Trophoblast cell (in vitro differentiated cells and primary cell): ENCODE data around the gene HECW1.

Experiments
- DNase-seq, 2 donors: peaks; one replicate each; pipeline ENCODE4 v3.0.0-alpha.2; 2016
- H2AFZ ChIP-seq: 2 replicates; pipeline ENCODE4 v1.6.1; 2013; ENCODE audit warnings: low read length, moderate library complexity, mild to moderate bottlenecking; ENCODE audit not compliant: insufficient read depth, poor library complexity
- H2AK5ac ChIP-seq: 2 replicates; pipeline ENCODE4 v1.6.1; 2013; ENCODE audit warnings: mild to moderate bottlenecking, low read length
- H2BK120ac ChIP-seq: 2 replicates; pipeline ENCODE4 v1.6.1; 2013; ENCODE audit warnings: low read length, mild to moderate bottlenecking, moderate library complexity; ENCODE audit not compliant: insufficient read depth, poor library complexity
- H2BK12ac ChIP-seq: 2 replicates; pipeline ENCODE4 v1.6.1; 2013; ENCODE audit warnings: mild to moderate bottlenecking, low read length, moderate library complexity
- H2BK5ac ChIP-seq: 2 replicates; pipeline ENCODE4 v1.6.1; 2013; ENCODE audit warnings: low read length, low read depth, moderate library complexity, mild to moderate bottlenecking; ENCODE audit not compliant: poor library complexity
- H3K14ac ChIP-seq: 2 replicates; pipeline ENCODE4 v1.6.1; 2013; ENCODE audit warnings: mild to moderate bottlenecking, low read length
- H3K18ac ChIP-seq: 2 replicates; pipeline ENCODE4 v1.6.1; 2013; ENCODE audit warnings: mild to moderate bottlenecking, low read length
- H3K23ac ChIP-seq: 2 replicates; pipeline ENCODE4 v1.6.1; 2013; ENCODE audit warnings: low read length
- H3K27ac ChIP-seq: 2 replicates; pipeline ENCODE4 v1.5.1; 2013; ENCODE audit warnings: low read depth, mild to moderate bottlenecking, inconsistent platforms, low read length, moderate library complexity
- H3K27me3 ChIP-seq: 2 replicates; pipeline ENCODE4 v1.6.1; 2013; ENCODE audit warnings: inconsistent platforms, mild to moderate bottlenecking, low read length, moderate library complexity; ENCODE audit not compliant: insufficient read depth
- H3K36me3 ChIP-seq, 2 experiments: 1 replicate in 1 of 2; 2 replicates in 1 of 2; pipeline ENCODE4 v1.6.1; 2013; ENCODE audit warnings: low read length in 2 of 2, mild to moderate bottlenecking in 2 of 2, moderate library complexity in 1 of 2; ENCODE audit not compliant: insufficient read depth in 2 of 2, control insufficient read depth in 1 of 2
- H3K4ac ChIP-seq: 2 replicates; pipeline ENCODE4 v1.6.1; 2013; ENCODE audit warnings: low read depth, mild to moderate bottlenecking, low read length, moderate library complexity
- H3K4me1 ChIP-seq, 2 experiments: 1 replicate in 1 of 2; 2 replicates in 1 of 2; pipeline ENCODE4 v1.6.1; 2013; ENCODE audit warnings: low read length in 2 of 2, mild to moderate bottlenecking in 2 of 2, moderate library complexity in 1 of 2; ENCODE audit not compliant: insufficient read depth in 2 of 2, control insufficient read depth in 1 of 2
- H3K4me2 ChIP-seq: 2 replicates; pipeline ENCODE4 v1.6.1; 2013; ENCODE audit warnings: inconsistent platforms, mild to moderate bottlenecking, low read length, moderate library complexity
- H3K4me3 ChIP-seq: 2 replicates; pipeline ENCODE4 v1.5.1; 2013; ENCODE audit warnings: mild to moderate bottlenecking, low read depth, low read length, inconsistent platforms
- H3K79me1 ChIP-seq: one replicate; pipeline ENCODE4 v1.6.1; 2013; ENCODE audit warnings: low read length
- H3K79me2 ChIP-seq: 2 replicates; pipeline ENCODE4 v1.6.1; 2013; ENCODE audit warnings: low read length, mild to moderate bottlenecking; ENCODE audit not compliant: control insufficient read depth, insufficient read depth, poor library complexity
- H3K9ac ChIP-seq: 2 replicates; pipeline ENCODE4 v1.6.1; 2013; ENCODE audit warnings: mild to moderate bottlenecking, low read length
- H3K9me3 ChIP-seq: 2 replicates; pipeline ENCODE4 v1.6.1; 2013; ENCODE audit warnings: low read depth, mild to moderate bottlenecking, control low read depth, inconsistent platforms, low read length; ENCODE audit not compliant: insufficient read depth
- H4K12ac ChIP-seq: 2 replicates; pipeline ENCODE4 v1.6.1; 2013; ENCODE audit warnings: low read depth, mild to moderate bottlenecking, low read length, moderate library complexity
- H4K8ac ChIP-seq: 2 replicates; pipeline ENCODE4 v1.6.1; 2013; ENCODE audit warnings: low read depth, mild to moderate bottlenecking, low read length, moderate library complexity
- H4K91ac ChIP-seq: one replicate; pipeline ENCODE4 v1.6.1; 2013; ENCODE audit warnings: low read depth, mild to moderate bottlenecking, low read length, moderate library complexity
- WGBS: extraction: QIAGEN DNeasy Blood & Tissue Kit; methylation state at CpG from one replicate; pipeline ENCODE4 v1.1.7; 2013; ENCODE audit warnings: missing lambda C conversion rate; ENCODE audit not compliant: insufficient read length, insufficient coverage; ENCODE audit errors: extremely low coverage; 5-methylcytosine and 5-hydroxymethylcytosine counted together

Gene HECW1

GRCh38 chr7:43530553-43531410 is 418.3 kb downstream of the HECW1 start:
- Histone ChIP-seq H3K14ac (no peak overlapping the region), H2AK5ac (no peak overlapping the region), H3K4me2 (no peak overlapping the region), H3K9me3 (no peaks in the 10 kb centered on the region), H2BK120ac (no peak overlapping the region), H3K23ac (no peak overlapping the region), H3K27me3 (no peaks in the 10 kb centered on the region), H3K79me2 (no peaks in the 10 kb centered on the region), H3K79me1 (no peaks in the 10 kb centered on the region), H4K91ac (no peak overlapping the region), H2BK5ac (no peak overlapping the region), H2AFZ (no peak overlapping the region), H3K18ac (no peak overlapping the region), H4K8ac (no peak overlapping the region), H3K9ac (no peak overlapping the region), H2BK12ac (no peak overlapping the region), H3K4me1 (no peaks in the 10 kb centered on the region), H3K36me3 (no peaks in the 10 kb centered on the region), H3K4me3 (no peak overlapping the region), H4K12ac (no peak overlapping the region), H3K4ac (no peak overlapping the region), H3K27ac (no peak overlapping the region)
- WGBS = no CpG with 5 or more reads among the region's 6 CpGs
- peak in 1 of 2 donors; percentile 7 for DNase-seq

- Histone ChIP-seq H3K9ac (no peak overlapping the region), H3K36me3 (no peaks in the 10 kb centered on the region), H3K14ac (no peak overlapping the region), H2AFZ (no peak overlapping the region), H3K23ac (no peak overlapping the region), H4K12ac (no peak overlapping the region), H3K4me3 (no peak overlapping the region), H4K8ac (no peak overlapping the region), H2AK5ac (no peak overlapping the region), H3K4me2 (no peak overlapping the region), H3K79me2 (no peaks in the 10 kb centered on the region), H3K4ac (no peak overlapping the region), H4K91ac (no peak overlapping the region), H2BK120ac (no peak overlapping the region), H3K27ac (no peak overlapping the region), H3K18ac (no peak overlapping the region), H2BK5ac (no peak overlapping the region), H3K9me3 (no peaks in the 10 kb centered on the region), H3K79me1 (no peaks in the 10 kb centered on the region), H3K4me1 (no peaks in the 10 kb centered on the region), H3K27me3 (no peaks in the 10 kb centered on the region), H2BK12ac (no peak overlapping the region)
- no CpG with 5 or more reads among the region's 9 CpGs for WGBS
- DNase-seq = no peak
Measured at GRCh38 chr7:43531700-43532099, 419.3 kb downstream of the HECW1 start.

GRCh38 chr7:43533801-43534479 is 421.5 kb downstream of the HECW1 start:
- no peak overlapping the region for H2BK12ac ChIP-seq
- no peaks in the 10 kb centered on the region for H3K27me3 ChIP-seq
- no peaks in the 10 kb centered on the region for H3K4me1 ChIP-seq
- no peaks in the 10 kb centered on the region for H3K79me1 ChIP-seq
- H3K9me3 ChIP-seq = no peaks in the 10 kb centered on the region
- no peak overlapping the region for H3K23ac ChIP-seq
- DNase-seq = no peak
- no CpG with 5 or more reads among the region's 6 CpGs for WGBS
- no peak overlapping the region for H3K4ac ChIP-seq
- no peak overlapping the region for H3K14ac ChIP-seq
- H3K27ac ChIP-seq = no peak overlapping the region
- H4K12ac ChIP-seq = no peak overlapping the region
- no peak overlapping the region for H2BK120ac ChIP-seq
- no peak overlapping the region for H3K4me3 ChIP-seq
- H4K91ac ChIP-seq = no peak overlapping the region
- no peaks in the 10 kb centered on the region for H3K36me3 ChIP-seq
- no peak overlapping the region for H2AK5ac ChIP-seq
- no peak overlapping the region for H3K9ac ChIP-seq
- H2BK5ac ChIP-seq = no peak overlapping the region
- H4K8ac ChIP-seq = no peak overlapping the region
- H2AFZ ChIP-seq = no peak overlapping the region
- no peak overlapping the region for H3K18ac ChIP-seq
- no peaks in the 10 kb centered on the region for H3K79me2 ChIP-seq
- no peak overlapping the region for H3K4me2 ChIP-seq

- H2AFZ ChIP-seq = no peak overlapping the region
- H2BK5ac ChIP-seq = no peak overlapping the region
- no peak overlapping the region for H2BK12ac ChIP-seq
- H4K91ac ChIP-seq = no peak overlapping the region
- H2BK120ac ChIP-seq = no peak overlapping the region
- H3K14ac ChIP-seq = no peak overlapping the region
- H3K27me3 ChIP-seq = no peaks in the 10 kb centered on the region
- no peaks in the 10 kb centered on the region for H3K36me3 ChIP-seq
- H3K4me3 ChIP-seq = no peak overlapping the region
- no peak for DNase-seq
- no peak overlapping the region for H3K9ac ChIP-seq
- no peak overlapping the region for H3K18ac ChIP-seq
- no peaks in the 10 kb centered on the region for H3K9me3 ChIP-seq
- no peaks in the 10 kb centered on the region for H3K4me1 ChIP-seq
- no peak overlapping the region for H3K23ac ChIP-seq
- no peak overlapping the region for H3K4me2 ChIP-seq
- H3K4ac ChIP-seq = no peak overlapping the region
- no peak overlapping the region for H2AK5ac ChIP-seq
- no peak overlapping the region for H4K12ac ChIP-seq
- no peaks in the 10 kb centered on the region for H3K79me1 ChIP-seq
- H3K79me2 ChIP-seq = no peaks in the 10 kb centered on the region
- no peak overlapping the region for H3K27ac ChIP-seq
- no CpG with 5 or more reads among the region's 4 CpGs for WGBS
- H4K8ac ChIP-seq = no peak overlapping the region
Measured at GRCh38 chr7:43535031-43535451, 422.6 kb downstream of the HECW1 start.
